ENCODE data around the gene VIPR2.

- TF ChIP-seq POLR2A (IDR thresholded peaks at IDR 0.05) (no peak), CTCF (IDR thresholded peaks at IDR 0.05) (no peak)
Observed at GRCh38 chr7:159033956-159034355, 110.7 kb downstream of the VIPR2 start.
